ENCODE data around the gene RBBP6.
"Not testable (repeated sequence)": the region's sequence is repeated elsewhere in the genome, so short reads cannot be mapped to it uniquely, and the experiment has no call there.

GRCh38 chr16:24613267-24613666, 73.9 kb downstream of the RBBP6 start:
- not testable (repeated sequence) for TF ChIP-seq CTCF (conservative IDR thresholded peaks at IDR 0.05); ZFX (IDR thresholded peaks at IDR 0.05)

All from C4-2B (cell line).